HepG2 (cell line): ENCODE measurements around the gene NBEA. TPM values are rescaled to one million over a fixed set of nuclear protein-coding genes. Genes with fewer than 3 reads are reported as not detected.

Experiments used
- ATAC-seq: fragments of 200-7000 bp; cut with Tn5 transposase; 3 replicates; pipeline ENCODE4 v1.9.1; 2020; ENCODE audit warnings: mild to moderate bottlenecking, moderate library complexity
- BruUV-seq: library from RNA; stranded (reverse); fragments of 400-500 nt; replicated peaks from 2 replicates; lab custom pipeline; 2021; lab: Mats Ljungman, UMichigan
- CTCF ChIA-PET: fragments of 300-600 bp; formaldehyde crosslinking; extraction: SDS; loops from one replicate; lab custom pipeline; 2021; ENCODE audit warnings: low total read pairs, inconsistent platforms, low intra/inter-chr PET ratio; lab: Yijun Ruan, JAX
- POLR2A ChIA-PET: fragments of 350-600 bp; sonication (Branson Sonifier 250); formaldehyde crosslinking; loops from one replicate; lab custom pipeline; 2020; ENCODE audit warnings: antibody characterized with exemption, inconsistent platforms; lab: Yijun Ruan, JAX
- DNase-seq: peaks from one replicate; pipeline ENCODE4 v3.0.0-alpha.2; 2015; ENCODE audit warnings: low spot score
- FAIRE-seq: peaks from 3 replicates; lab custom pipeline; 2011; peaks lifted over from hg19 to GRCh38; lab: Jason Lieb, UNC
- H2AFZ ChIP-seq: one replicate; pipeline ENCODE4 v1.6.1; 2011; ENCODE audit warnings: low read length, inconsistent platforms
- H3K27ac ChIP-seq: fragments of 300-600 bp; 3 replicates; pipeline ENCODE4 v1.8.0; 2011; ENCODE audit warnings: mixed run types, mild to moderate bottlenecking, mixed read lengths, low read length, inconsistent platforms; ENCODE audit not compliant: insufficient read depth; ENCODE audit errors: extremely low read length
- H3K27me3 ChIP-seq, 2 experiments: fragments of 200-600 bp in 1 of 2; 2 replicates in 1 of 2; 3 replicates in 1 of 2; pipeline versions ENCODE4 v1.6.0 to v1.8.0; 2011; ENCODE audit warnings: low read length in 2 of 2, mild to moderate bottlenecking in 2 of 2, moderate library complexity in 2 of 2, inconsistent platforms in 1 of 2; ENCODE audit not compliant: insufficient read depth in 2 of 2, control insufficient read depth in 1 of 2
- H3K36me3 ChIP-seq, 2 experiments: fragments of 200-600 bp in 1 of 2; replicated peaks in 1 of 2; 2 replicates in 1 of 2; 3 replicates in 1 of 2; pipeline versions ENCODE4 v1.5.1 to v1.8.0; 2011; ENCODE audit warnings: low read length in 2 of 2, inconsistent platforms in 1 of 2; ENCODE audit not compliant: insufficient read depth in 2 of 2, control insufficient read depth in 1 of 2
- H3K4me1 ChIP-seq: 2 replicates; pipeline ENCODE4 v1.5.1; 2012; ENCODE audit warnings: low read length, inconsistent platforms; ENCODE audit not compliant: insufficient read depth
- H3K4me2 ChIP-seq: 2 replicates; pipeline ENCODE4 v1.6.0; 2011; ENCODE audit warnings: low read depth, low read length, inconsistent platforms
- H3K4me3 ChIP-seq, 3 experiments: fragments of 200-600 bp in 1 of 3; sonication (generic), shearing (Covaris generic) in 1 of 3; replicated peaks in 1 of 3; 2 replicates each; pipeline ENCODE4 v1.5.1; 2011 to 2016; ENCODE audit warnings: low read length in 3 of 3, inconsistent platforms in 2 of 3, low read depth in 2 of 3, mild to moderate bottlenecking in 2 of 3, control low read depth in 1 of 3, mixed read lengths in 1 of 3; ENCODE audit not compliant: insufficient read depth in 1 of 3
- H3K79me2 ChIP-seq: one replicate; pipeline ENCODE4 v1.6.1; 2011; ENCODE audit warnings: low read length, inconsistent platforms; ENCODE audit not compliant: insufficient read depth
- H3K9ac ChIP-seq: 2 replicates; pipeline ENCODE4 v1.6.0; 2011; ENCODE audit warnings: mild to moderate bottlenecking, low read depth, low read length, inconsistent platforms; ENCODE audit not compliant: insufficient read depth
- H3K9me3 ChIP-seq: 2 replicates; pipeline ENCODE4 v1.5.1; 2012; ENCODE audit warnings: mild to moderate bottlenecking, low read length
- H4K20me1 ChIP-seq: 2 replicates; pipeline ENCODE4 v1.6.0; 2011; ENCODE audit warnings: inconsistent platforms, mild to moderate bottlenecking, low read length, moderate library complexity; ENCODE audit not compliant: insufficient read depth
- CEBPB ChIP-seq: IDR thresholded peaks from 2 replicates; pipeline ENCODE4 v1.6.1; 2011; ENCODE audit warnings: low read depth, low read length, improper control_type of control experiment, borderline replicate concordance
- HNF4A ChIP-seq: sonication (generic); formaldehyde crosslinking; IDR thresholded peaks from 2 replicates; pipeline ENCODE4 v1.4.0; 2020; ENCODE audit warnings: missing genetic modification reagents
- KDM4B ChIP-seq: sonication (generic); formaldehyde crosslinking; IDR thresholded peaks from 2 replicates; pipeline ENCODE4 v1.4.0; 2020; ENCODE audit warnings: missing genetic modification reagents
- NCOA5 ChIP-seq: sonication (generic); formaldehyde crosslinking; IDR thresholded peaks from 2 replicates; pipeline ENCODE4 v1.4.0; 2020; ENCODE audit warnings: missing genetic modification reagents
- PHF21A ChIP-seq: sonication (generic); formaldehyde crosslinking; IDR thresholded peaks from 2 replicates; pipeline ENCODE4 v1.5.0; 2020; ENCODE audit warnings: mild to moderate bottlenecking, missing genetic modification reagents
- ZNF143 ChIP-seq: sonication (generic); formaldehyde crosslinking; IDR thresholded peaks from 2 replicates; pipeline ENCODE4 v1.4.0; 2020; ENCODE audit warnings: missing genetic modification reagents
- ZNF558 ChIP-seq: sonication (generic); formaldehyde crosslinking; IDR thresholded peaks from 2 replicates; pipeline ENCODE4 v1.9.0; 2022; ENCODE audit warnings: mild to moderate bottlenecking, missing genetic modification reagents, borderline replicate concordance
- WGBS: methylation state at CpG from one replicate; pipeline ENCODE4 v1.1.6; 2017; ENCODE audit warnings: low lambda C conversion rate; 5-methylcytosine and 5-hydroxymethylcytosine counted together
- in situ Hi-C: cut with HindIII; loops from 2 replicates; pipeline ENCODE4 v1.10.0; 2017; ENCODE audit warnings: low pct_unique_long_range_greater_than_20kb; ENCODE audit not compliant: extremely low pct_ligation_motif_present
- intact Hi-C: fragments of 100-400 bp; cut with micrococcal nuclease; formaldehyde crosslinking; loops from one replicate; pipeline ENCODE4 v1.10.0; 2022; ENCODE audit not compliant: unreplicated experiment
- polyA plus RNA-seq, 8 experiments: library from polyadenylated mRNA; depleted of rRNA in 3 of 8; stranded (reverse) in 7 of 8; unstranded in 1 of 8; fragments of >200 nt; fragmentation: Illumina TruSeq in 4 of 8; extraction: Trizol in 4 of 8; gene quantifications; 2 replicates each; pipeline versions ENCODE4 v1.2.1 to v1.2.3, GENCODE V29; 2011 to 2016; ENCODE audit warnings: low read depth in 4 of 8, missing spikeins in 1 of 8, mixed read lengths in 1 of 8; ENCODE audit not compliant: insufficient read depth in 1 of 8
- total RNA-seq, 5 experiments: library from RNA; depleted of rRNA; stranded (reverse); fragments of >200 nt; fragmentation: Illumina TruSeq; extraction: Trizol; gene quantifications; 2 replicates each; pipeline ENCODE4 v1.2.3, GENCODE V29; 2016; ENCODE audit warnings: low read depth in 1 of 5
- TF ChIP-seq, protein P1 (sequence below): sonication (generic); formaldehyde crosslinking; IDR thresholded peaks from 2 replicates; pipeline ENCODE4 v1.9.0; 2021; ENCODE audit warnings: missing genetic modification reagents, borderline replicate concordance

NBEA gene
- total and polyA plus RNA-seq, 2 of the 13 experiments (the other 11 are each of a cell fraction or from before 2014, with no cell fraction given): 2.7 to 2.8 TPM

DNA sequence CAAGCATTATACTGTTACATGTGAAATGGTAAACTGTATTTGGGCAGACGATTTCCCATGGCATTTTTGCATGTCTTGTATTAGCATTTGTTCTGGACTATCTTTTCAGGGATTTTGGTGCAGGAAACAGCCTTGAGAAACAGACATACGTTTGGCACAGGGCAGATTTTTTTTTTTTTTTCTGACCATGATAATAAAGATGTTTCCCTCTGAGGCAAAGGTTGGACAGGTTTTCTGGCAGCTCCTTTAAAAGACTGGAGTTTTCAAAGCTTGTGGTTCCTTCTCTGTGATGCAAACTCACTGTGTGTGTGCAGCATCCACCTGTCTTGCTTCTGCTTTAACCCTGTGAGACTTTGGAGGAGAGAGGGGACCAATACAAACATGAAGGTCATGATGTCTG is 63.0 kb downstream of the NBEA start (continued):
- no peak for TF ChIP-seq KDM4B (CRISPR knock-in tag)

GRCh38 chr13:35014606-35015213 is 72.6 kb downstream of the NBEA start:
- 16% methylated on average over 7 of the region's 7 CpGs for WGBS
- ChIA-PET CTCF (no interaction called here), POLR2A (no interaction called here)
- Histone ChIP-seq H3K9me3 (no peaks in the 10 kb centered on the region), H2AFZ (no peak overlapping the region), H3K79me2 (no peaks in the 10 kb centered on the region), H4K20me1 (no peaks in the 10 kb centered on the region), H3K4me3 (no peak overlapping the region), H3K27ac (no peak overlapping the region), H3K4me1 (no peaks in the 10 kb centered on the region), H3K9ac (no peak overlapping the region), H3K36me3 (no peaks in the 10 kb centered on the region), H3K27me3 (no peaks in the 10 kb centered on the region), H3K4me2 (peak overlapping the region; percentile 18; the same call in 1 of the 2 replicates)
- TF ChIP-seq HNF4A: 0 out of 2 replicates have a peak, but pooled peaks have one; percentile 9
- no peak for TF ChIP-seq ZNF558 (CRISPR knock-in tag)
- TF ChIP-seq NCOA5 (CRISPR knock-in tag): no peak
- TF ChIP-seq, protein P1, sequence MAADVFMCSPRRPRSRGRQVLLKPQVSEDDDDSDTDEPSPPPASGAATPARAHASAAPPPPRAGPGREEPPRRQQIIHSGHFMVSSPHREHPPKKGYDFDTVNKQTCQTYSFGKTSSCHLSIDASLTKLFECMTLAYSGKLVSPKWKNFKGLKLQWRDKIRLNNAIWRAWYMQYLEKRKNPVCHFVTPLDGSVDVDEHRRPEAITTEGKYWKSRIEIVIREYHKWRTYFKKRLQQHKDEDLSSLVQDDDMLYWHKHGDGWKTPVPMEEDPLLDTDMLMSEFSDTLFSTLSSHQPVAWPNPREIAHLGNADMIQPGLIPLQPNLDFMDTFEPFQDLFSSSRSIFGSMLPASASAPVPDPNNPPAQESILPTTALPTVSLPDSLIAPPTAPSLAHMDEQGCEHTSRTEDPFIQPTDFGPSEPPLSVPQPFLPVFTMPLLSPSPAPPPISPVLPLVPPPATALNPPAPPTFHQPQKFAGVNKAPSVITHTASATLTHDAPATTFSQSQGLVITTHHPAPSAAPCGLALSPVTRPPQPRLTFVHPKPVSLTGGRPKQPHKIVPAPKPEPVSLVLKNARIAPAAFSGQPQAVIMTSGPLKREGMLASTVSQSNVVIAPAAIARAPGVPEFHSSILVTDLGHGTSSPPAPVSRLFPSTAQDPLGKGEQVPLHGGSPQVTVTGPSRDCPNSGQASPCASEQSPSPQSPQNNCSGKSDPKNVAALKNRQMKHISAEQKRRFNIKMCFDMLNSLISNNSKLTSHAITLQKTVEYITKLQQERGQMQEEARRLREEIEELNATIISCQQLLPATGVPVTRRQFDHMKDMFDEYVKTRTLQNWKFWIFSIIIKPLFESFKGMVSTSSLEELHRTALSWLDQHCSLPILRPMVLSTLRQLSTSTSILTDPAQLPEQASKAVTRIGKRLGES (CRISPR knock-in tag): no peak
- TF ChIP-seq PHF21A (CRISPR knock-in tag): no peak
- TF ChIP-seq ZNF143 (CRISPR knock-in tag): no peak
- no peak for TF ChIP-seq CEBPB
- DNase-seq: no peak
- in situ Hi-C loops (no loop called here), intact Hi-C loops (no loop called here)
- no TSS peak for BruUV-seq
- no peak for FAIRE-seq
- peak; percentile 74 for ATAC-seq
